GM21360 (cell line): Measurements from ENCODE around the gene TLCD1.
A peak's percentile ranks its signal among the peaks of the same experiment; 100 is the strongest.
"Not testable (repeated sequence)": the region's sequence is repeated elsewhere in the genome, so short reads cannot be mapped to it uniquely, and the experiment has no call there.

Experiments
- ATAC-seq: cut with Tn5 transposase; IDR thresholded peaks from one replicate; pipeline ENCODE4 v1.9.1; 2021; ENCODE audit warnings: mild to moderate bottlenecking, moderate library complexity; ENCODE audit not compliant: unreplicated experiment

Gene TLCD1

GRCh38 chr17:28729950-28730330 is 3.9 kb upstream of the TLCD1 start:
- ATAC-seq, result no peak

- ATAC-seq, result peak; percentile 36
Observed at GRCh38 chr17:28728364-28729200, 2.5 kb upstream of the TLCD1 start, which contains the start of gene NEK8. TSS of gene NEK8 (plus strand) at chr17:28728788. CDS start at chr17:28728814, 26 bp downstream.

GRCh38 chr17:28726627-28727491 is 826 bp upstream of the TLCD1 start:
- ATAC-seq, result peak; percentile 43

GRCh38 chr17:28725660-28726225 is 290 bp downstream of the TLCD1 start:
- no peak for ATAC-seq

- no peak for ATAC-seq
Observed at GRCh38 chr17:28725166-28725659, 820 bp downstream of the TLCD1 start.

GRCh38 chr17:28724500-28725165 is 1.4 kb downstream of the TLCD1 start:
- no peak for ATAC-seq

- not testable (repeated sequence) for ATAC-seq
Observed at GRCh38 chr17:28723836-28724499, 2.1 kb downstream of the TLCD1 start.

GRCh38 chr17:28723159-28723835 is 2.7 kb downstream of the TLCD1 start:
- ATAC-seq, result no peak

- no peak for ATAC-seq
Observed at GRCh38 chr17:28722417-28723158, 3.4 kb downstream of the TLCD1 start.

GRCh38 chr17:28720997-28721329 is 5.1 kb downstream of the TLCD1 start:
- not testable (repeated sequence) for ATAC-seq

GRCh38 chr17:28720247-28720996 is 5.6 kb downstream of the TLCD1 start:
- no peak for ATAC-seq

GRCh38 chr17:28719021-28719433 is 7.0 kb downstream of the TLCD1 start:
- ATAC-seq, result no peak

GRCh38 chr17:28718333-28719020 is 7.6 kb downstream of the TLCD1 start:
- no peak for ATAC-seq

GRCh38 chr17:28717578-28718332 is 8.3 kb downstream of the TLCD1 start, which contains the start of gene RAB34:
TSS of gene RAB34 (minus strand) at chr17:28717868. CDS start at chr17:28717266, 602 bp downstream.
- ATAC-seq, result no peak

GRCh38 chr17:28716740-28717577 is 9.1 kb downstream of the TLCD1 start:
- no peak for ATAC-seq

- no peak for ATAC-seq
Observed at GRCh38 chr17:28715217-28715616, 10.8 kb downstream of the TLCD1 start.
